ENCODE results near the gene MYO9B. TPM values are rescaled to one million over a fixed set of nuclear protein-coding genes. Genes with fewer than 3 reads are reported as not detected.

The MYO9B gene
- total and polyA plus RNA-seq, 9 of the 15 experiments (the other 6 are each of a cell fraction or from before 2014, with no cell fraction given): 2.4 to 77.6 (median 23.0) TPM

DNA sequence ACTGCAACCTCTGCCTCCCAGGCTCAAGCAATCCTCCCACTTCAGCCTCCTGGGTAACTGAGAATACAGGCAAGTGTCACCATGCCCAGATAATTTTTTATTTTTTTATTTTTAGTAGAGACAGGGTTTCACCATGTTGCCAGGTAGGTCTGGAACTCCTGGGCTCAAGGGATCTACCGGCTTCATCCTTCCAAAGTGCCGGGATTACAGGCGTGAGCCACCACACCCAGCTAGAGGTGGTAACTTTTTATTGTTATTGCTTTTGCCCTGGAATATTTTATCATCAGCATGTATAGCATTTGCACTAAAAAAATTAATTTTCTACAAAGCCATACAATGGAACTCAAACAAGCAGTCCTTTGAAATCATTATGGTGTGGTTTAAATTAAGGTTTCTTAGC is 14.4 kb upstream of the MYO9B start:
- Histone ChIP-seq H3K79me2 (ENCODE audit: control insufficient read depth, insufficient read depth, low read length) (peaks cover 45% of the 10 kb centered on the region), H3K4me3 (no peak overlapping the region), H3K4me2 (ENCODE audit: insufficient read depth, low read length) (no peak overlapping the region), H3K36me3 (ENCODE audit: control insufficient read depth, insufficient read depth, low read length) (peaks cover 89% of the 10 kb centered on the region), H3K9me3 (replicated peaks; ENCODE audit: control insufficient read depth, insufficient read depth, low read depth, low read length) (no peaks in the 10 kb centered on the region), H3K9me1 (ENCODE audit: control insufficient read depth, insufficient read depth, low read length) (no peaks in the 10 kb centered on the region), H3K27me3 (ENCODE audit: control insufficient read depth in 2 of 2, insufficient read depth in 2 of 2, low read length in 2 of 2) (no peaks in the 10 kb centered on the region), H3K27ac (ENCODE audit: extremely low read depth, low read depth, low read length) (no peak overlapping the region), H4K20me1 (replicated peaks; ENCODE audit: control insufficient read depth, insufficient read depth, low read length) (no peaks in the 10 kb centered on the region; the same call in 1 of the 2 replicates), H3K9ac (ENCODE audit: insufficient read depth in 1 of 2, low read depth in 2 of 2, low read length in 2 of 2) (no peak overlapping the region), H3K4me1 (replicated peaks in 1 of 2; ENCODE audit: control insufficient read depth in 2 of 2, insufficient read depth in 2 of 2, low read length in 2 of 2) (no peaks in the 10 kb centered on the region), H2AFZ (ENCODE audit: low read depth, low read length) (no peak overlapping the region)
- TF ChIP-seq KHSRP (IDR thresholded peaks at IDR 0.05): no peak
- no peak for TF ChIP-seq ZNF354B (CRISPR knock-in tag; IDR thresholded peaks at IDR 0.05)
- TF ChIP-seq CCNT2 (IDR thresholded peaks at IDR 0.05; ENCODE audit: borderline replicate concordance, extremely low read depth, insufficient read length, low read depth, low read length): no peak
- no peak for TF ChIP-seq PHF8 (IDR thresholded peaks at IDR 0.05; ENCODE audit: borderline replicate concordance, low read length)
- TF ChIP-seq MEIS2 (IDR thresholded peaks at IDR 0.05; ENCODE audit: partially characterized antibody): no peak
- TF ChIP-seq POLR2AphosphoS2 (IDR thresholded peaks at IDR 0.05; ENCODE audit: low read length): no peak
- TF ChIP-seq SRSF1 (IDR thresholded peaks at IDR 0.05; ENCODE audit: low read depth, low read length): no peak
- TF ChIP-seq, protein P1, sequence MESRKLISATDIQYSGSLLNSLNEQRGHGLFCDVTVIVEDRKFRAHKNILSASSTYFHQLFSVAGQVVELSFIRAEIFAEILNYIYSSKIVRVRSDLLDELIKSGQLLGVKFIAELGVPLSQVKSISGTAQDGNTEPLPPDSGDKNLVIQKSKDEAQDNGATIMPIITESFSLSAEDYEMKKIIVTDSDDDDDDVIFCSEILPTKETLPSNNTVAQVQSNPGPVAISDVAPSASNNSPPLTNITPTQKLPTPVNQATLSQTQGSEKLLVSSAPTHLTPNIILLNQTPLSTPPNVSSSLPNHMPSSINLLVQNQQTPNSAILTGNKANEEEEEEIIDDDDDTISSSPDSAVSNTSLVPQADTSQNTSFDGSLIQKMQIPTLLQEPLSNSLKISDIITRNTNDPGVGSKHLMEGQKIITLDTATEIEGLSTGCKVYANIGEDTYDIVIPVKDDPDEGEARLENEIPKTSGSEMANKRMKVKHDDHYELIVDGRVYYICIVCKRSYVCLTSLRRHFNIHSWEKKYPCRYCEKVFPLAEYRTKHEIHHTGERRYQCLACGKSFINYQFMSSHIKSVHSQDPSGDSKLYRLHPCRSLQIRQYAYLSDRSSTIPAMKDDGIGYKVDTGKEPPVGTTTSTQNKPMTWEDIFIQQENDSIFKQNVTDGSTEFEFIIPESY (CRISPR knock-in tag; IDR thresholded peaks at IDR 0.05): no peak
- TF ChIP-seq CREB1 (IDR thresholded peaks at IDR 0.05): no peak
- no peak for TF ChIP-seq CREB1 (CRISPR knock-in tag; IDR thresholded peaks at IDR 0.05)
- TF ChIP-seq MCM5 (IDR thresholded peaks at IDR 0.05; ENCODE audit: low read depth): no peak
- no peak for TF ChIP-seq PYGO2 (tag; IDR thresholded peaks at IDR 0.05)
- no peak for TF ChIP-seq SMARCB1 (IDR thresholded peaks at IDR 0.05; ENCODE audit: insufficient read length, low read depth)
- TF ChIP-seq ZNF785 (CRISPR knock-in tag; IDR thresholded peaks at IDR 0.05): no peak
- ChIA-PET CTCF (ENCODE audit: low intra/inter-chr PET ratio) (no interaction called here), POLR2A (interaction anchor here (1.2 kb wide), 1 partner anchor 10 kb away, joined by 4 read pairs; no protein-coding TSS in a partner anchor)
- intact Hi-C loops (cut with micrococcal nuclease): no loop called here
- ATAC-seq (no peak), DNase-seq (ENCODE audit: extremely low read depth in 1 of 4, low spot score in 3 of 4) (no peak), FAIRE-seq (no peak)
- no TSS peak for BruUV-seq (replicated peaks)
- 96% methylated on average over 3 of the region's 3 CpGs for WGBS (ENCODE audit: insufficient coverage, low coverage, missing lambda C conversion rate)
- in situ Hi-C loops (cut with MboI): loop anchor here (10.0 kb wide), 1 partner anchor 324 kb away; no protein-coding TSS in a partner anchor
